Gastrocnemius medialis (tissue), 4 donors: ENCODE data around the gene SSTR5.

Experiments used
- POLR2A ChIP-seq, 2 donors: fragments of 450-650 bp; IDR thresholded peaks; one replicate each; pipeline ENCODE4 v1.6.1; 2017; ENCODE audit warnings: antibody characterized with exemption in 2 of 2, mild to moderate bottlenecking in 2 of 2, moderate library complexity in 2 of 2
- TF ChIP-seq, protein P1 (sequence below), 5 experiments: fragments of 450-650 bp in 3 of 5; fragments of 200-600 bp in 2 of 5; sonication (generic) in 2 of 5; IDR thresholded peaks in 4 of 5; conservative IDR thresholded peaks in 1 of 5; 1 replicate in 4 of 5; 2 replicates in 1 of 5; pipeline ENCODE4 v1.5.1; 2016 to 2019; ENCODE audit warnings: antibody characterized with exemption in 5 of 5, mild to moderate bottlenecking in 3 of 5, moderate library complexity in 3 of 5

DNA sequence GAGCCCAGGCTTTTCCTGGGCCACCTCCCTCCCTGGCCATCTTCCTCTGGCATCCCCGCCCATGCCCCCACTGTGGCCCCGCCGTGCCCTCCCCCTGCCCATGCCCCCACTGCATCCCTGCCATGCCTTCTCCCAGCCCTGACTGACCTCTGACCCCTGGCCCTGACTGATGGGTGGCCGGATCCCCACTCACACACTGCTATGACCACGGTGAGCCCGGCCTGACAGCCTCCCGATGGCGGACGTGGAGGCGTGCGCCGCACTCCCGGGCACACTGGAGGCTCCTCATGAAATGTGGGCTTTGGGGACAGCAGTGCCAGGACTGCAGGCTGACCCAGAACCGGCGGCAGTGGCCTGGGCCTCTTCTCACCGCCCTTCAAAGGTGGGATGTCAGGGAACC, 34.1 kb downstream of the SSTR5 start:
- TF ChIP-seq, protein P1, sequence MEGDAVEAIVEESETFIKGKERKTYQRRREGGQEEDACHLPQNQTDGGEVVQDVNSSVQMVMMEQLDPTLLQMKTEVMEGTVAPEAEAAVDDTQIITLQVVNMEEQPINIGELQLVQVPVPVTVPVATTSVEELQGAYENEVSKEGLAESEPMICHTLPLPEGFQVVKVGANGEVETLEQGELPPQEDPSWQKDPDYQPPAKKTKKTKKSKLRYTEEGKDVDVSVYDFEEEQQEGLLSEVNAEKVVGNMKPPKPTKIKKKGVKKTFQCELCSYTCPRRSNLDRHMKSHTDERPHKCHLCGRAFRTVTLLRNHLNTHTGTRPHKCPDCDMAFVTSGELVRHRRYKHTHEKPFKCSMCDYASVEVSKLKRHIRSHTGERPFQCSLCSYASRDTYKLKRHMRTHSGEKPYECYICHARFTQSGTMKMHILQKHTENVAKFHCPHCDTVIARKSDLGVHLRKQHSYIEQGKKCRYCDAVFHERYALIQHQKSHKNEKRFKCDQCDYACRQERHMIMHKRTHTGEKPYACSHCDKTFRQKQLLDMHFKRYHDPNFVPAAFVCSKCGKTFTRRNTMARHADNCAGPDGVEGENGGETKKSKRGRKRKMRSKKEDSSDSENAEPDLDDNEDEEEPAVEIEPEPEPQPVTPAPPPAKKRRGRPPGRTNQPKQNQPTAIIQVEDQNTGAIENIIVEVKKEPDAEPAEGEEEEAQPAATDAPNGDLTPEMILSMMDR (IDR thresholded peaks at IDR 0.05 in 4 of 5, conservative IDR thresholded peaks at IDR 0.05 in 1 of 5): no peak
- no peak for TF ChIP-seq POLR2A (IDR thresholded peaks at IDR 0.05)
